SJCRH30 (cell line): ENCODE data around the gene MRPL27. TPM values are rescaled to one million over a fixed set of nuclear protein-coding genes. Genes with fewer than 3 reads are reported as not detected.

Experiments used
- DNase-seq, 2 experiments: peaks; one replicate each; pipeline ENCODE4 v3.0.0-alpha.2; 2015 to 2020
- H3K27ac ChIP-seq: fragments of 250-450 bp; sonication (Bioruptor Pico); 2 replicates; pipeline ENCODE4 v1.5.1; 2020; ENCODE audit warnings: mild to moderate bottlenecking, moderate library complexity
- H3K27me3 ChIP-seq: fragments of 250-450 bp; sonication (Bioruptor Pico); 2 replicates; pipeline ENCODE4 v1.5.1; 2020; ENCODE audit warnings: mild to moderate bottlenecking, moderate library complexity
- H3K36me3 ChIP-seq: fragments of 250-450 bp; sonication (Bioruptor Pico); 2 replicates; pipeline ENCODE4 v1.5.1; 2020; ENCODE audit warnings: mild to moderate bottlenecking, moderate library complexity
- H3K4me1 ChIP-seq: fragments of 250-450 bp; sonication (Bioruptor Pico); 2 replicates; pipeline ENCODE4 v1.5.1; 2020; ENCODE audit warnings: mild to moderate bottlenecking, moderate library complexity
- H3K4me3 ChIP-seq: fragments of 250-450 bp; sonication (Bioruptor Pico); 2 replicates; pipeline ENCODE4 v1.5.1; 2020; ENCODE audit warnings: mild to moderate bottlenecking, moderate library complexity
- H3K9me3 ChIP-seq: fragments of 250-450 bp; sonication (Bioruptor Pico); replicated peaks from 2 replicates; pipeline ENCODE4 v1.5.1; 2020; ENCODE audit warnings: mild to moderate bottlenecking, moderate library complexity
- total RNA-seq: library from RNA; depleted of rRNA; stranded (reverse); fragments of >200 nt; shearing (Covaris generic); gene quantifications from 2 replicates; pipeline ENCODE4 v1.2.3, GENCODE V29; 2014

Gene MRPL27
- total RNA-seq, 1 experiment from 2014 or later, result 43.8 TPM

- Histone ChIP-seq H3K27me3 (no peaks in the 10 kb centered on the region), H3K4me1 (no peaks in the 10 kb centered on the region), H3K4me3 (no peak overlapping the region), H3K9me3 (no peaks in the 10 kb centered on the region), H3K27ac (no peak overlapping the region), H3K36me3 (peaks cover 6% of the 10 kb centered on the region)
- DNase-seq, result no peak
Measured at GRCh38 chr17:50360486-50361115, 12.4 kb downstream of the MRPL27 start.

GRCh38 chr17:50359998-50360461 is 13.0 kb downstream of the MRPL27 start:
- Histone ChIP-seq H3K27ac (no peak overlapping the region), H3K4me3 (no peak overlapping the region), H3K9me3 (no peaks in the 10 kb centered on the region), H3K36me3 (peaks cover 6% of the 10 kb centered on the region), H3K27me3 (no peaks in the 10 kb centered on the region), H3K4me1 (no peaks in the 10 kb centered on the region)
- DNase-seq, result no peak

GRCh38 chr17:50359005-50359699 is 13.8 kb downstream of the MRPL27 start:
- no peak overlapping the region for H3K4me3 ChIP-seq
- peaks cover 6% of the 10 kb centered on the region for H3K36me3 ChIP-seq
- no peaks in the 10 kb centered on the region for H3K27me3 ChIP-seq
- no peaks in the 10 kb centered on the region for H3K9me3 ChIP-seq
- no peak overlapping the region for H3K27ac ChIP-seq
- no peak for DNase-seq
- no peaks in the 10 kb centered on the region for H3K4me1 ChIP-seq

- Histone ChIP-seq H3K27ac (no peak overlapping the region), H3K9me3 (no peaks in the 10 kb centered on the region), H3K27me3 (no peaks in the 10 kb centered on the region), H3K36me3 (peaks cover 6% of the 10 kb centered on the region), H3K4me1 (no peaks in the 10 kb centered on the region), H3K4me3 (no peak overlapping the region)
- DNase-seq, result no peak
Measured at GRCh38 chr17:50358177-50358576, 14.8 kb downstream of the MRPL27 start.

GRCh38 chr17:50356892-50357510 is 16.0 kb downstream of the MRPL27 start:
- H3K4me1 ChIP-seq, result no peaks in the 10 kb centered on the region
- H3K4me3 ChIP-seq, result no peak overlapping the region
- no peak overlapping the region for H3K27ac ChIP-seq
- peaks cover 6% of the 10 kb centered on the region for H3K36me3 ChIP-seq
- no peak for DNase-seq
- no peaks in the 10 kb centered on the region for H3K27me3 ChIP-seq
- no peaks in the 10 kb centered on the region for H3K9me3 ChIP-seq

- no peak for DNase-seq
- peaks cover 6% of the 10 kb centered on the region for H3K36me3 ChIP-seq
Measured at GRCh38 chr17:50356418-50356817, 16.6 kb downstream of the MRPL27 start.

GRCh38 chr17:50355701-50356341 is 17.2 kb downstream of the MRPL27 start:
- no peak overlapping the region for H3K4me3 ChIP-seq
- no peaks in the 10 kb centered on the region for H3K4me1 ChIP-seq
- H3K36me3 ChIP-seq, result peaks cover 6% of the 10 kb centered on the region
- no peaks in the 10 kb centered on the region for H3K27me3 ChIP-seq
- no peaks in the 10 kb centered on the region for H3K9me3 ChIP-seq
- no peak overlapping the region for H3K27ac ChIP-seq
- no peak for DNase-seq

More at GRCh38 chr17:50356418-50356817, 16.6 kb downstream of the MRPL27 start:
- H3K27me3 ChIP-seq, result no peaks in the 10 kb centered on the region
- no peaks in the 10 kb centered on the region for H3K9me3 ChIP-seq
- H3K4me3 ChIP-seq, result no peak overlapping the region
- no peaks in the 10 kb centered on the region for H3K4me1 ChIP-seq
- H3K27ac ChIP-seq, result no peak overlapping the region

GRCh38 chr17:50355336-50355700 is 17.7 kb downstream of the MRPL27 start:
- H3K27ac ChIP-seq, result no peak overlapping the region
- DNase-seq, result no peak
- H3K9me3 ChIP-seq, result no peaks in the 10 kb centered on the region
- peaks cover 6% of the 10 kb centered on the region for H3K36me3 ChIP-seq
- H3K4me3 ChIP-seq, result no peak overlapping the region
- H3K4me1 ChIP-seq, result no peaks in the 10 kb centered on the region
- H3K27me3 ChIP-seq, result no peaks in the 10 kb centered on the region

- DNase-seq, result no peak
- H3K27me3 ChIP-seq, result no peaks in the 10 kb centered on the region
- H3K4me1 ChIP-seq, result no peaks in the 10 kb centered on the region
- H3K4me3 ChIP-seq, result no peak overlapping the region
- peaks cover 6% of the 10 kb centered on the region for H3K36me3 ChIP-seq
- H3K9me3 ChIP-seq, result no peaks in the 10 kb centered on the region
- H3K27ac ChIP-seq, result no peak overlapping the region
Measured at GRCh38 chr17:50354776-50355175, 18.2 kb downstream of the MRPL27 start.

- Histone ChIP-seq H3K36me3 (peaks cover 6% of the 10 kb centered on the region), H3K4me3 (no peak overlapping the region), H3K27ac (no peak overlapping the region), H3K9me3 (no peaks in the 10 kb centered on the region), H3K27me3 (no peaks in the 10 kb centered on the region), H3K4me1 (no peaks in the 10 kb centered on the region)
- no peak for DNase-seq
Measured at GRCh38 chr17:50354198-50354597, 18.8 kb downstream of the MRPL27 start.

- no peak overlapping the region for H3K27ac ChIP-seq
- no peak for DNase-seq
- H3K36me3 ChIP-seq, result peaks cover 6% of the 10 kb centered on the region
- H3K4me3 ChIP-seq, result no peak overlapping the region
- H3K9me3 ChIP-seq, result no peaks in the 10 kb centered on the region
- no peaks in the 10 kb centered on the region for H3K4me1 ChIP-seq
- H3K27me3 ChIP-seq, result no peaks in the 10 kb centered on the region
Measured at GRCh38 chr17:50353600-50354195, 19.3 kb downstream of the MRPL27 start.

GRCh38 chr17:50352693-50353599 is 20.0 kb downstream of the MRPL27 start:
- H3K27me3 ChIP-seq, result no peaks in the 10 kb centered on the region
- peaks cover 3% of the 10 kb centered on the region for H3K36me3 ChIP-seq
- H3K9me3 ChIP-seq, result no peaks in the 10 kb centered on the region
- H3K4me1 ChIP-seq, result no peaks in the 10 kb centered on the region
- DNase-seq, result no peak
- H3K4me3 ChIP-seq, result no peak overlapping the region
- H3K27ac ChIP-seq, result no peak overlapping the region

GRCh38 chr17:50352072-50352692 is 20.8 kb downstream of the MRPL27 start:
- Histone ChIP-seq H3K36me3 (peaks cover 3% of the 10 kb centered on the region), H3K9me3 (no peaks in the 10 kb centered on the region), H3K4me1 (no peaks in the 10 kb centered on the region), H3K4me3 (no peak overlapping the region), H3K27me3 (no peaks in the 10 kb centered on the region), H3K27ac (no peak overlapping the region)
- no peak for DNase-seq

GRCh38 chr17:50350733-50351132 is 22.3 kb downstream of the MRPL27 start:
- no peak overlapping the region for H3K27ac ChIP-seq
- H3K36me3 ChIP-seq, result no peaks in the 10 kb centered on the region
- no peaks in the 10 kb centered on the region for H3K27me3 ChIP-seq
- no peak overlapping the region for H3K4me3 ChIP-seq
- no peaks in the 10 kb centered on the region for H3K9me3 ChIP-seq
- H3K4me1 ChIP-seq, result no peaks in the 10 kb centered on the region
- DNase-seq, result no peak
